ENCODE results near the gene PHKA2. TPM values are rescaled to one million over a fixed set of nuclear protein-coding genes. Genes with fewer than 3 reads are reported as not detected.

The PHKA2 gene
- total RNA-seq, 1 experiment from 2014 or later, result 8.0 TPM

GRCh38 chrX:18896680-18897544 is 87.0 kb downstream of the PHKA2 start:
- in situ Hi-C loops (cut with HindIII; ENCODE audit: low pct_unique_long_range_greater_than_20kb, low sequenced_read_pairs), result no loop called here
- no peak for DNase-seq (ENCODE audit: low read depth)

DNA sequence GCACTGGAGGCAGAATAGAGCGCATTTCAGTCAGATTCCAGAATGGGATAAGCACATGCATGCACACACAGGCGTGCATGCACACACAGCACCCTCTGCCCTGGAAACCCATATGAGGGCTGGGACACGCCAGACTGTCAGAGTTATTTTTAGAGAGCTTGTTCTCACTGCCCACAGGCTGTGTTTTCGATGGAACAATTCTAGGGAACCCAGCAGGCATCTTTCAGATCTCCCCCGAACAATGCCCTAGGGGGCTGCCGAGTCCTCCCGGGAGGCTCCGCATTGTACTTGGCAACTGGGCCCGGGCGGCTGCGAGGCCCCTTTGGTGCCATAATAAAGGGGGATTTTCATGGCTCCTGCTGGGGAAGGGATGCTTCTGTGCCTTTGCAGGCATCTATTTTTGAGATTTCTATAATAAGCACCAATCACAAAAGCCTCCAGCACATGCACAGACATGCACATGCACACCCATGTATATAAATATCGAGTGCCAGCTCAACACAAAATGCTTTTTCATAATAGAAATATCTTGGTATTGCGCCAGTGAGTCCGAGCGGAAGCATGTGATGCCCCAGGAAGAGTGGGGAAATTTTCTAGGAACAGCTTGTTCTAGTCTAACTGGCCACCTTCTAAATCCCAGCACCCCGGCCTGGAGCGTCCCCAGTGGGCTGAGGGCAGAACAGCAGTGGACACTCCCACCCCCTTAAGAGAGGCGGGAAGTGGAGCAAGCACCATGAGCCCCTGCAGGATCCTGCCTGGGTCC is 88.5 kb downstream of the PHKA2 start:
- in situ Hi-C loops (cut with HindIII; ENCODE audit: low pct_unique_long_range_greater_than_20kb, low sequenced_read_pairs), result no loop called here
- DNase-seq (ENCODE audit: low read depth), result no peak

- in situ Hi-C loops (cut with HindIII; ENCODE audit: low pct_unique_long_range_greater_than_20kb, low sequenced_read_pairs), result no loop called here
- DNase-seq (ENCODE audit: low read depth), result no peak
Observed at GRCh38 chrX:18894156-18894555, 89.8 kb downstream of the PHKA2 start.

DNA sequence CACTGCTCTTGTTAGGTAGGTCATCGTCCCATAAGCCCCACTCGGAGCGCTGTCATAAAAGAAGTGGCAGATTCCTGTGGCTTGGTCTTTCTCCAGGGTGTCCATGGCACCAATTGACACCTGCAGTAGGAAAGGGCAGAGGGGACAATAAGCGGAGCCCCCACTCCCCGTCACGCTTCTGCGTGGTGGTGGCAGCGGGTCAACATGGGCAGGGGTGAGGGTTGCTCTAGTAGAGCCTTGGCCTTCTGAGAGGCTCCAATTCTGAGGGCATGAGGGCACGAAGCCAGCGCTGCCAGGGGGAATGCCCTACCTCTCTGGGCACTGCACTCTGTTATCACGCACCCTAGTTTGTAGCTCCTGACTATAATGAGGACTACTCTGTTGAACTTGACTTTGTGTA is 90.4 kb downstream of the PHKA2 start:
- in situ Hi-C loops (cut with HindIII; ENCODE audit: low pct_unique_long_range_greater_than_20kb, low sequenced_read_pairs), result no loop called here
- DNase-seq (ENCODE audit: low read depth), result no peak

DNA sequence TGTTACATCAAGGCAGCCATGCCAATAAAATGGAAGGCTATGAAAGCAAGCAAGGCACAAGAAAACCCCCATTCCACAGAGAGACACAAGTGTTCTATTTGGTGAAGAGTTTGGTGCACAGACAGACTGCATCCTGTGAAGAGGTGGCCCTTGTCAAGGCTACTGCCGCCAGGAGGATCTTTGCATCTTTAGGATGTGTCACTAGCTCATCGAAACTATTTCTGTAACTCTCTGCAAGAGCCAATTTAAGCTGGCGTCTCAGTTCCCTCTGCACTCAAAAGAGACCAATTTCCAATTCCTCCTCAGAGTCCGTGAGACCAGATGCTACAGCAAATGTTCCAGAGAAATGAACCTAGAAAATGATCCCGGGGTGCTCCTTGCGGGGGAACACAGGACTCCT is 91.0 kb downstream of the PHKA2 start:
- in situ Hi-C loops (cut with HindIII; ENCODE audit: low pct_unique_long_range_greater_than_20kb, low sequenced_read_pairs), result no loop called here

DNA sequence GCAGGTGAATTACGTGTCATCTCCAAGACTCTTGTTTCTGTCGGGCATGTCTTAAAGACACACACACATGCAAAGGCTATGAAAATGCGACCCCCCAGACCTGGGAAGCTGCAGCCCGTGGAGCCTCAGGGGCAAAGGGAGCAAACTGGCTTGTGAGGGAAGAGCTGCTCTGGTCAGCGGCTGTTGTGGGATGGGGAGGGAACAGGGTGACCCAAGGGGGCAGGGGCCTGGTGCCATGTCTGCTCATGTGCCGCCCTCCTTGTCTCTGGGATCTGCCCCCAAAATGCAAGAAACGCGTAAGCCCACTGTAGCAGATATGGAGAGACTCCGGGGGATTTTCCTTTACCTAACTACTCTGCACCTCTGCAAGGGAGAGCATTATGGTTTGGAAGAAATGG is 92.4 kb downstream of the PHKA2 start:
- no peak for DNase-seq (ENCODE audit: low read depth)
- in situ Hi-C loops (cut with HindIII; ENCODE audit: low pct_unique_long_range_greater_than_20kb, low sequenced_read_pairs), result no loop called here

More for the DNA sequence above, 91.0 kb downstream of the PHKA2 start:
- DNase-seq (ENCODE audit: low read depth), result no peak

DNA sequence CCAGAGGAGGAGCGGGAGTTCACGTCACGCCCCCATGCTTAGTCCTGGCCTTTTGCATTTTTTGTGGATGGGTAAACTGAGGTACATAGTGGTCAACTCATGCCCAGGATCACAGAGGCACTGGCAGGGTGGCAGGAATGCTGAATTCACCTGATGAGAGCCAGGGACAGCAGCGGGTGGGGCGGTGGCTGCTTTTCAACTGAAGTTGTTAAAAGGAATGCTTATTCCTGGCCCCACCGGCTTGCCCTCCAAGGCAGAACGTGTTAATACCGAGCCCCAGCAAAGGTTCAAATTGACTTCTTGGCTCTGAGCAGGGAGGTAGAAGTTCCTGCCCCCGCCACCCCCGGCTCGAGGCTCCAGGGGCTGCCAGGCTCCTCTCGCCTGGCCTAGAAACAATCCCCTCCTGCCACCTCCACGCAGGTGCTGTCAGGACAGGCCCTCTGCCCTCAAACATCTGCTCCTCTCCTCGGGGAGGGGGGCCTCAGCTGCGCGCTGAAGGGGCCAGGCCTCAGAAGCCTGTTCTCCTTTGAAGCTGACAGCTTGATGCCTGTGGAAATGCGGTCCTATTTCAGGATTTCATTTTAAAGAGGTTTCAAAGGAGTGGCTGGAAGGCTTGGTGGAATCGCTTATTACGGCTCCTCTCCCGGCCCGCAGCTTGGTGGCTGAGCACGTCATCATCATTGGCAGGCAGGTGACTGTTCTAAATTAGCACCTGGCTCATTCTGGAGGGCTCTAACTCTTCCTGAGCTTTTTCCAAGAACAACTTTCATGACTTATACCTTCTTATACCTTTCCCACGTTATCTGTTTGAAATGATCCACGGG is 93.0 kb downstream of the PHKA2 start:
- in situ Hi-C loops (cut with HindIII; ENCODE audit: low pct_unique_long_range_greater_than_20kb, low sequenced_read_pairs), result no loop called here
- no peak for DNase-seq (ENCODE audit: low read depth)

- in situ Hi-C loops (cut with HindIII; ENCODE audit: low pct_unique_long_range_greater_than_20kb, low sequenced_read_pairs), result no loop called here
- DNase-seq (ENCODE audit: low read depth), result no peak
Observed at GRCh38 chrX:18890049-18890381, 93.9 kb downstream of the PHKA2 start.

- no peak for DNase-seq (ENCODE audit: low read depth)
- in situ Hi-C loops (cut with HindIII; ENCODE audit: low pct_unique_long_range_greater_than_20kb, low sequenced_read_pairs), result no loop called here
Observed at GRCh38 chrX:18889346-18890048, 94.4 kb downstream of the PHKA2 start.

DNA sequence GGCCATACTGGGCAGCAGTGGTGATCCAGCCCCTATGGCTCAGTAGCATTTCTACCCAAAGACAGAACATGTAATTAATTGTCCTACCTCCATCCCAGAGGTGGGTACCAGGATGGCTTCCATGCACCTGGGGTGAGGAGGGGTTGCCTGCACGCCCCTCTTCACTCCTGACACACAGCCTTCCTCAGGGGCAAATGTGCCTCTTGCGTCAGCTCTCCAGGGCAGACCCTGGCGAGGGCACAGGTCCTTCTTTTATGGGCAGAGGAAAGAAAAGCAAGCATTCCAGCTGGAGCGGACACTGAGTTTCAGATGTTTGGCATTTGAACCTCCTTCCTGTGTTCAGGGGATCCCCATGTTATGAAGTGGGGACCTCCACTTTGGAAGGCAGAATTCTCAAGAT is 95.6 kb downstream of the PHKA2 start:
- DNase-seq (ENCODE audit: low read depth), result no peak
- in situ Hi-C loops (cut with HindIII; ENCODE audit: low pct_unique_long_range_greater_than_20kb, low sequenced_read_pairs), result no loop called here

- in situ Hi-C loops (cut with HindIII; ENCODE audit: low pct_unique_long_range_greater_than_20kb, low sequenced_read_pairs), result no loop called here
Observed at GRCh38 chrX:18887825-18888212, 96.1 kb downstream of the PHKA2 start.

GRCh38 chrX:18887177-18887824 is 96.6 kb downstream of the PHKA2 start:
- DNase-seq (ENCODE audit: low read depth), result no peak
- in situ Hi-C loops (cut with HindIII; ENCODE audit: low pct_unique_long_range_greater_than_20kb, low sequenced_read_pairs), result no loop called here

More at GRCh38 chrX:18887825-18888212, 96.1 kb downstream of the PHKA2 start:
- no peak for DNase-seq (ENCODE audit: low read depth)

DNA sequence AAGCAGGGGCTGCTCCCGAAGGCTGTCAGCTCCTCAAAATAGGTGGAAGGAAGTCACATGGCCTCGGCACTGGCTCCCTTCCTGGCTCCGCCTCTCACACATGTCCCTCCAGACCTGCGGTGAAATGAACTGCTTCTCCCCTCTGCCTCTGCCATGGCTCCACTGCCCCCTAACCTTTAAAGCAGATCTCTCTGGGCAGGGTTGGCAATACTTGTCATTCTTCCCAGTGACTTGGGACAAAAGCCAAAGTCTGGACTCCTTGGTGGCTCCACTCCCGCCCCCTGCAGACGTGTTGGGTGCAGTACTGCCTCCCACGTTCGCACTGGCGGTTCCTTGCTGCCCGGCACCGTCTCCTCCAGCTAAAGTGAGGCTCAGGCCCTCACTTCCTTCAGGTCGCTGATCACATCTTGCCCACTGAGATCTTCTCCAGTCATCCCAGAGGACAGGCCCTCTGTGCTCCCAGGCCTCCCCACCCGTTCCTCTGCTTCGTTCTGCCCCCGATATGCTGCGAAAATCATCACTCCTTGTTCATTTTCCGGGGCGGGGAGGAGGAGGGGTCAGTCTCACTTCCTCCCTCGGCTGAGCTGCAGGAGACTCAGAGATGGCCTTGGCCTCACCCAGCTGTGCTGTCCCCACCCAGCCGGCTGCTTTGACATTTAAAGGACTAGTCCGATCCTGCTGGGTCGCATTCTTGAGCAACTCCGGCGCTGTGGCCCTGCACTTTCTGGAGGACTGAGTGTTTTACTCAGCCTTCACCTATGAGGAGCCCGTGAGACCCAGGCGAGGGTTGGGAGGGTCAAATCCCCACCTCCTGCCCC is 97.4 kb downstream of the PHKA2 start:
- in situ Hi-C loops (cut with HindIII; ENCODE audit: low pct_unique_long_range_greater_than_20kb, low sequenced_read_pairs), result no loop called here
- peak; percentile 72 for DNase-seq (ENCODE audit: low read depth)

DNA sequence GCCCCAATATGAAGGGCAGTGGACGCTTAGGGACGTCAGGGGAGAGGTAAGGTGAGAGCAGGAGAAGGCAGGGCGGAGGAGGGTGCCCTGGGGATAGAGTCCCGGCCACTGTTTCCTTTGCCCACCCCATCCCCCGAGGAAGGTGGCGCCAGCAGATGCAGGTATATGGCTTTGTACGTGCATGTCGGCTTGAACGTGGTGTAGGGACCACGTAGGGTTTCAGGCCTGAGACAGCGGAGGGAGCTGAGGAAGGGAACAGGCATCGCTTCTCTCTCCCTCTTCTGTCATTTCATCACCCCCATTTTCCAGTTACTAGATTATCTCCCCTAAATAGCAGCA is 97.9 kb downstream of the PHKA2 start:
- DNase-seq (ENCODE audit: low read depth), result no peak
- in situ Hi-C loops (cut with HindIII; ENCODE audit: low pct_unique_long_range_greater_than_20kb, low sequenced_read_pairs), result no loop called here

DNA sequence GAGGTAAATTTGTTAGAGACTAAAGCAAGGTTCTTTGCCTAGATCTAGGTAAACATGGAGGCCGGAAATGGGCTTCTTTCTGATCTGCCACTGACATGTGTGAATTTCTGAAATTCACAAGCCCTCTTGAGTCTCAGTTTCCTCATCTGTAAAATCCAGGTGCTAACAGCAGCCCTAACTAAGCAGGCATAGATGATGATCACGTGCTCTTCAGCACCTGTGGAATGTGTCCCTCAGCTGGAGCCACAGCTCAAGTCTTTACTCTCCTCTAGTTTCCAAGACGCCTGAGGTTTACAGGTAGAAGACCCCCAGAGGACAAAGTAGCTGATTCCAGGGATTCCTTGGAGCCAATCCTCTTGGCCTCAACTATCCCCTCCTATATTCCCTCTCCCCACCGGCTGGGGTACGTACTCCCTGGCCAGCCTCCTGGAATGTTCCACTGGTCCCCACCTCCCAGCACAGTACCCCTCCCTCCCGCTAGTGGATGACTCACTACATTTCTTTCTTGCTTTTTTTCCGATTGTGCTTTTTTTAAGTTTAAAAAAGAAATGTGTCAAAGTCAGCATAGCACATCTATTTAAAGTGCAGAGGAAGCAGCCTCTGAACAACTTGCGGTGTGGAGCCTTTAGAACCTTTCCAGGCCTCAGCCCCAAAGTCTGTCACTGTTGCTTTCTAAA is 98.4 kb downstream of the PHKA2 start:
- no peak for DNase-seq (ENCODE audit: low read depth)
- in situ Hi-C loops (cut with HindIII; ENCODE audit: low pct_unique_long_range_greater_than_20kb, low sequenced_read_pairs), result no loop called here

DNA sequence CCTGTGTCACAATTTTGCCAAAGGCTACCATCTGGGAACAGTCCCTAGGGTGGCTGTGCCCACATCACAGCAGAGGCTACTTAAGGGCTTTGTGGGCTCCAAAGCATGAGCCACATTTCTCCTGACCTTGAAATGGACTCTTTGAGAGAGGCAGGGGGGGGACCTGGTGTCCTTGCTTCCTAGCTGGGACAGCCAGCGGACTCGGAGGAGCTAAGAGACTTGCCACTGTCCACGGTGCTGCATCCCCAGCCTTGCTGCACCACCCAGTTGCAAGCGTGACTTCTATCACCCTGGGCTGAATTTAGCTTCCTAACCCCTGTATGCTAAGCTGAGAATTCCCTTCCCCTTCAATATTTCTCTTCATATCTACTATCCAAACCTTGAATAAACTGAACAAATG is 99.0 kb downstream of the PHKA2 start:
- no peak for DNase-seq (ENCODE audit: low read depth)
- in situ Hi-C loops (cut with HindIII; ENCODE audit: low pct_unique_long_range_greater_than_20kb, low sequenced_read_pairs), result no loop called here
